MM.1S (cell line): ENCODE results near the gene ULBP1.

ENCODE experiments used
- DNase-seq: peaks from one replicate; pipeline ENCODE4 v3.0.0-alpha.2; 2015
- H2AFZ ChIP-seq: fragments of 300-600 bp; sonication (generic); 2 replicates; pipeline ENCODE4 v1.6.0; 2016; ENCODE audit warnings: antibody characterized with exemption, low read length
- H3F3A ChIP-seq: fragments of 300-600 bp; sonication (generic); 2 replicates; pipeline ENCODE4 v1.6.1; 2016; ENCODE audit warnings: mild to moderate bottlenecking, antibody characterized with exemption, low read length, moderate library complexity, mixed read lengths; ENCODE audit not compliant: insufficient read depth
- H3K27ac ChIP-seq: fragments of 300-600 bp; sonication (generic); 2 replicates; pipeline ENCODE4 v1.5.1; 2016; ENCODE audit warnings: mild to moderate bottlenecking, low read length
- H3K27me3 ChIP-seq: fragments of 300-600 bp; sonication (generic); replicated peaks from 2 replicates; pipeline ENCODE4 v1.6.0; 2016; ENCODE audit warnings: low read length; ENCODE audit not compliant: insufficient read depth
- H3K36me3 ChIP-seq: fragments of 300-600 bp; sonication (generic); replicated peaks from 2 replicates; pipeline ENCODE4 v1.6.1; 2016; ENCODE audit warnings: mild to moderate bottlenecking, low read length, mixed read lengths; ENCODE audit not compliant: insufficient read depth
- H3K4me1 ChIP-seq: fragments of 300-600 bp; sonication (generic); 2 replicates; pipeline ENCODE4 v1.6.1; 2016; ENCODE audit warnings: low read length, mixed read lengths
- H3K4me2 ChIP-seq: fragments of 300-600 bp; sonication (generic); 2 replicates; pipeline ENCODE4 v1.6.0; 2016; ENCODE audit warnings: low read depth, low read length
- H3K4me3 ChIP-seq: fragments of 300-600 bp; sonication (generic); 2 replicates; pipeline ENCODE4 v1.5.1; 2016; ENCODE audit warnings: low read length, mixed read lengths
- H3K79me2 ChIP-seq: fragments of 300-600 bp; sonication (generic); 2 replicates; pipeline ENCODE4 v1.6.1; 2016; ENCODE audit warnings: mixed run types, low read length, mixed read lengths
- H3K9ac ChIP-seq: fragments of 300-600 bp; sonication (generic); 2 replicates; pipeline ENCODE4 v1.6.1; 2016; ENCODE audit warnings: low read length, mixed read lengths
- H3K9me2 ChIP-seq: fragments of 300-600 bp; sonication (generic); replicated peaks from 2 replicates; pipeline ENCODE4 v1.6.1; 2016; ENCODE audit warnings: mild to moderate bottlenecking, low read length, mixed read lengths; ENCODE audit not compliant: insufficient read depth
- H3K9me3 ChIP-seq: fragments of 300-600 bp; sonication (generic); replicated peaks from 2 replicates; pipeline ENCODE4 v1.6.1; 2016; ENCODE audit warnings: mild to moderate bottlenecking, low read length, mixed read lengths; ENCODE audit not compliant: insufficient read depth
- H4K20me1 ChIP-seq: fragments of 300-600 bp; sonication (generic); 2 replicates; pipeline ENCODE4 v1.6.1; 2016; ENCODE audit warnings: mild to moderate bottlenecking, low read length, moderate library complexity, mixed read lengths; ENCODE audit not compliant: insufficient read depth
- CTCF ChIP-seq: fragments of 300-600 bp; sonication (generic); IDR thresholded peaks from 2 replicates; pipeline ENCODE4 v1.5.1; 2016; ENCODE audit warnings: antibody characterized with exemption, low read length, mixed read lengths
- EZH2 ChIP-seq: fragments of 300-600 bp; sonication (generic); optimal IDR thresholded peaks from 2 replicates; pipeline ENCODE3; 2017; ENCODE audit warnings: low read depth, mild to moderate bottlenecking, antibody characterized with exemption, low read length, mixed read lengths
- EZH2phosphoT487 ChIP-seq: fragments of 300-600 bp; sonication (generic); IDR thresholded peaks from 2 replicates; pipeline ENCODE4 v1.6.1; 2018; ENCODE audit warnings: antibody characterized with exemption, low read length

ULBP1 gene

GRCh38 chr6:149939356-149939648 lies 24.4 kb upstream of the ULBP1 start:
- Histone ChIP-seq H3F3A (no peaks in the 10 kb centered on the region), H2AFZ (no peak overlapping the region), H3K4me1 (0 out of 2 replicates have a peak, but pooled peaks cover 8% of the 10 kb centered on the region), H3K9me3 (no peaks in the 10 kb centered on the region), H3K27me3 (peaks cover 69% of the 10 kb centered on the region), H3K4me3 (peak overlapping the region; percentile 27; the same call in 1 of the 2 replicates), H3K4me2 (peak overlapping the region; percentile 81), H4K20me1 (no peaks in the 10 kb centered on the region), H3K9me2 (no peaks in the 10 kb centered on the region), H3K36me3 (no peaks in the 10 kb centered on the region), H3K27ac (no peak overlapping the region), H3K9ac (no peak overlapping the region), H3K79me2 (no peaks in the 10 kb centered on the region)
- DNase-seq = no peak
- TF ChIP-seq CTCF (no peak), EZH2 (no peak), EZH2phosphoT487 (no peak)

GRCh38 chr6:149939909-149940671 lies 23.7 kb upstream of the ULBP1 start:
- Histone ChIP-seq H3K36me3 (no peaks in the 10 kb centered on the region), H3K79me2 (no peaks in the 10 kb centered on the region), H3K4me2 (no peak overlapping the region), H2AFZ (no peak overlapping the region), H3K4me3 (no peak overlapping the region), H3K9me3 (no peaks in the 10 kb centered on the region), H3K27me3 (peaks cover 61% of the 10 kb centered on the region), H3K4me1 (0 out of 2 replicates have a peak, but pooled peaks cover 8% of the 10 kb centered on the region), H4K20me1 (no peaks in the 10 kb centered on the region), H3K27ac (no peak overlapping the region), H3K9ac (no peak overlapping the region), H3F3A (no peaks in the 10 kb centered on the region), H3K9me2 (no peaks in the 10 kb centered on the region)
- no peak for TF ChIP-seq CTCF
- no peak for TF ChIP-seq EZH2
- TF ChIP-seq EZH2phosphoT487 = no peak
- no peak for DNase-seq

GRCh38 chr6:149940672-149940982 lies 23.1 kb upstream of the ULBP1 start:
- Histone ChIP-seq H3F3A (no peaks in the 10 kb centered on the region), H3K4me3 (no peak overlapping the region), H3K4me1 (0 out of 2 replicates have a peak, but pooled peaks cover 8% of the 10 kb centered on the region), H3K36me3 (no peaks in the 10 kb centered on the region), H3K27me3 (peaks cover 56% of the 10 kb centered on the region), H3K27ac (no peak overlapping the region), H3K9me3 (no peaks in the 10 kb centered on the region), H3K4me2 (no peak overlapping the region), H2AFZ (no peak overlapping the region), H3K9me2 (no peaks in the 10 kb centered on the region), H3K9ac (no peak overlapping the region), H4K20me1 (no peaks in the 10 kb centered on the region), H3K79me2 (no peaks in the 10 kb centered on the region)
- no peak for TF ChIP-seq EZH2phosphoT487
- no peak for TF ChIP-seq EZH2
- TF ChIP-seq CTCF = no peak
- DNase-seq = no peak
